GM12891 (cell line): ENCODE data around the gene KY.

Source experiments
- POLR2A ChIP-seq: IDR thresholded peaks from 2 replicates; pipeline ENCODE4 v1.6.1; 2011; ENCODE audit warnings: low read depth, low read length, control low read depth
- SPI1 ChIP-seq: IDR thresholded peaks from 2 replicates; pipeline ENCODE4 v1.6.1; 2011; ENCODE audit warnings: low read depth, low read length, control low read depth

DNA sequence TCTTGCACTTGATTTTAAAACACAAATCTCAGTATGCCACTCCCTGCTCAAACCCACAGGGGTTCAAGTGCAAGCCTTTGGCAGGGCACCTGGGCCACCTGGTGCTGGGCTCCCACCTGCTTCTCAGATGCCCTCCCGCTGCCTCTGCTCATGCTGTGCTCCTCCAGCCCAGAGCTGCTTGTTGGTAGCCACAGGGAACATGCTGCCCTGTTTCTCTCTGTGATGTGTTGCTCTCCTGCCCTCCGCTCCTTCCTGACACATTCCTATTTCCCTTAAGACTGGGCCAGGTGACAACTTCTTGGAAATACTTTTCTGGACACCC is 27.1 kb upstream of the KY start:
- TF ChIP-seq POLR2A (no peak), SPI1 (no peak)
